ENCODE data around the gene CELSR1.

GRCh38 chr22:46448333-46448732 lies 89.1 kb downstream of the CELSR1 start:
- TF ChIP-seq POLR2A (IDR thresholded peaks at IDR 0.05) (no peak), CTCF (IDR thresholded peaks at IDR 0.05) (no peak)
